ENCODE data around the gene GDF7. TPM values are rescaled to one million over a fixed set of nuclear protein-coding genes. Genes with fewer than 3 reads are reported as not detected.
A peak's percentile ranks its signal among the peaks of the same experiment; 100 is the strongest.

Gene GDF7
- total and polyA plus RNA-seq, 7 experiments from 2014 or later: 0.01 to 0.20 (median 0.05) TPM; not detected in 2

GRCh38 chr2:20669562-20670314 is 2.8 kb downstream of the GDF7 start:
- Histone ChIP-seq H3K4me3 (ENCODE audit: low read length) (no peak overlapping the region), H3K4me1 (ENCODE audit: control insufficient read depth in 2 of 2, insufficient read depth in 2 of 2, low read length in 2 of 2) (peaks cover 0 to 6% of the 10 kb centered on the region in 2 donors), H3K27me3 (ENCODE audit: control insufficient read depth in 2 of 2, insufficient read depth in 2 of 2, low read length in 2 of 2) (peaks cover 3 to 19% of the 10 kb centered on the region in 2 donors), H3K36me3 (ENCODE audit: control insufficient read depth in 2 of 3, insufficient read depth in 3 of 3, low read length in 3 of 3) (no peaks in the 10 kb centered on the region), H3K9me3 (ENCODE audit: control insufficient read depth in 2 of 3, low read length in 3 of 3) (no peaks in the 10 kb centered on the region), H3K27ac (ENCODE audit: low read depth, low read length) (no peak overlapping the region)
- ATAC-seq (no peak), DNase-seq (no peak)
- Mint-ChIP-seq H3K36me3 (no peaks in the 10 kb centered on the region), H3K4me1 (peaks cover 6 to 33% (median 15%) of the 10 kb centered on the region in 7 donors), H3K9me3 (peaks cover 0 to 3% (median 0%) of the 10 kb centered on the region in 11 donors), H3K27ac (no peak overlapping the region), H3K4me3 (peak overlapping the region in 4 of 10 donors; percentile 24 to 32 (median 30)), H3K27me3 (peaks cover 31 to 72% (median 45%) of the 10 kb centered on the region in 5 donors)
- intact Hi-C loops (cut with micrococcal nuclease): loop anchor here in 1 of 2 donors (5.0 to 10.0 kb wide), 2 partner anchors 153 to 645 kb away; partner anchors contain the start of gene LDAH
- POLR2A ChIA-PET: no interaction called here
- CTCF ChIA-PET: interaction anchor here (0.7 kb wide), 1 partner anchor 22 kb away, joined by 5 read pairs; no protein-coding TSS in a partner anchor

- no peaks in the 10 kb centered on the region for H3K9me3 ChIP-seq (ENCODE audit: control insufficient read depth in 2 of 3, low read length in 3 of 3)
- H3K4me3 ChIP-seq (ENCODE audit: low read length): no peak overlapping the region
- no peak overlapping the region for H3K27ac Mint-ChIP-seq
- no peak for DNase-seq
- ChIA-PET CTCF (no interaction called here), POLR2A (no interaction called here)
- H3K27ac ChIP-seq (ENCODE audit: low read depth, low read length): no peak overlapping the region
- peaks cover 24 to 69% (median 38%) of the 10 kb centered on the region in 5 donors for H3K27me3 Mint-ChIP-seq
- H3K4me3 Mint-ChIP-seq: peak overlapping the region in 2 of 10 donors; percentile 20 to 33
- intact Hi-C loops (cut with micrococcal nuclease): no loop called here
- no peaks in the 10 kb centered on the region for H3K36me3 ChIP-seq (ENCODE audit: control insufficient read depth in 2 of 3, insufficient read depth in 3 of 3, low read length in 3 of 3)
- H3K4me1 ChIP-seq (ENCODE audit: control insufficient read depth in 2 of 2, insufficient read depth in 2 of 2, low read length in 2 of 2): peaks cover 0 to 6% of the 10 kb centered on the region in 2 donors
- no peaks in the 10 kb centered on the region for H3K36me3 Mint-ChIP-seq
- peaks cover 3 to 26% (median 11%) of the 10 kb centered on the region in 7 donors for H3K4me1 Mint-ChIP-seq
- ATAC-seq: no peak
- H3K9me3 Mint-ChIP-seq: peaks cover 0 to 3% (median 0%) of the 10 kb centered on the region in 11 donors
- peaks cover 3 to 19% of the 10 kb centered on the region in 2 donors for H3K27me3 ChIP-seq (ENCODE audit: control insufficient read depth in 2 of 2, insufficient read depth in 2 of 2, low read length in 2 of 2)
These were observed 3.5 kb downstream of the GDF7 start for GRCh38 chr2:20670315-20671035.

GRCh38 chr2:20671036-20671735 is 4.2 kb downstream of the GDF7 start:
- ChIA-PET POLR2A (no interaction called here), CTCF (no interaction called here)
- Histone ChIP-seq H3K36me3 (ENCODE audit: control insufficient read depth in 2 of 3, insufficient read depth in 3 of 3, low read length in 3 of 3) (no peaks in the 10 kb centered on the region), H3K27me3 (ENCODE audit: control insufficient read depth in 2 of 2, insufficient read depth in 2 of 2, low read length in 2 of 2) (peaks cover 3 to 19% of the 10 kb centered on the region in 2 donors), H3K4me1 (ENCODE audit: control insufficient read depth in 2 of 2, insufficient read depth in 2 of 2, low read length in 2 of 2) (peaks cover 0 to 6% of the 10 kb centered on the region in 2 donors), H3K4me3 (ENCODE audit: low read length) (no peak overlapping the region), H3K9me3 (ENCODE audit: control insufficient read depth in 2 of 3, low read length in 3 of 3) (no peaks in the 10 kb centered on the region), H3K27ac (ENCODE audit: low read depth, low read length) (no peak overlapping the region)
- H3K36me3 Mint-ChIP-seq: no peaks in the 10 kb centered on the region
- H3K9me3 Mint-ChIP-seq: peaks cover 0 to 3% (median 0%) of the 10 kb centered on the region in 11 donors
- intact Hi-C loops (cut with micrococcal nuclease): no loop called here
- H3K4me3 Mint-ChIP-seq: no peak overlapping the region
- peaks cover 2 to 23% (median 9%) of the 10 kb centered on the region in 7 donors for H3K4me1 Mint-ChIP-seq
- peaks cover 18 to 63% (median 34%) of the 10 kb centered on the region in 5 donors for H3K27me3 Mint-ChIP-seq
- no peak overlapping the region for H3K27ac Mint-ChIP-seq
- DNase-seq: no peak
- ATAC-seq: no peak

GRCh38 chr2:20671736-20672080 is 4.8 kb downstream of the GDF7 start:
- peaks cover 15 to 60% (median 31%) of the 10 kb centered on the region in 5 donors for H3K27me3 Mint-ChIP-seq
- Histone ChIP-seq H3K4me1 (ENCODE audit: control insufficient read depth in 2 of 2, insufficient read depth in 2 of 2, low read length in 2 of 2) (peaks cover 0 to 6% of the 10 kb centered on the region in 2 donors), H3K27me3 (ENCODE audit: control insufficient read depth in 2 of 2, insufficient read depth in 2 of 2, low read length in 2 of 2) (peaks cover 3 to 19% of the 10 kb centered on the region in 2 donors), H3K27ac (ENCODE audit: low read depth, low read length) (no peak overlapping the region), H3K4me3 (ENCODE audit: low read length) (no peak overlapping the region), H3K36me3 (ENCODE audit: control insufficient read depth in 2 of 3, insufficient read depth in 3 of 3, low read length in 3 of 3) (no peaks in the 10 kb centered on the region), H3K9me3 (ENCODE audit: control insufficient read depth in 2 of 3, low read length in 3 of 3) (no peaks in the 10 kb centered on the region)
- POLR2A ChIA-PET: no interaction called here
- no peaks in the 10 kb centered on the region for H3K36me3 Mint-ChIP-seq
- intact Hi-C loops (cut with micrococcal nuclease): no loop called here
- no peak overlapping the region for H3K27ac Mint-ChIP-seq
- no peak overlapping the region for H3K4me3 Mint-ChIP-seq
- no peak for DNase-seq
- H3K9me3 Mint-ChIP-seq: peaks cover 0 to 3% (median 0%) of the 10 kb centered on the region in 11 donors
- H3K4me1 Mint-ChIP-seq: peaks cover 0 to 20% (median 6%) of the 10 kb centered on the region in 7 donors
- no peak for ATAC-seq
- CTCF ChIA-PET: no interaction called here

GRCh38 chr2:20672201-20672951 is 5.4 kb downstream of the GDF7 start:
- no peak overlapping the region for H3K27ac Mint-ChIP-seq
- no peak overlapping the region for H3K27ac ChIP-seq (ENCODE audit: low read depth, low read length)
- CTCF ChIA-PET: no interaction called here
- DNase-seq: no peak
- no peaks in the 10 kb centered on the region for H3K36me3 ChIP-seq (ENCODE audit: control insufficient read depth in 2 of 3, insufficient read depth in 3 of 3, low read length in 3 of 3)
- peaks cover 0 to 6% of the 10 kb centered on the region in 2 donors for H3K4me1 ChIP-seq (ENCODE audit: control insufficient read depth in 2 of 2, insufficient read depth in 2 of 2, low read length in 2 of 2)
- POLR2A ChIA-PET: no interaction called here
- H3K27me3 ChIP-seq (ENCODE audit: control insufficient read depth in 2 of 2, insufficient read depth in 2 of 2, low read length in 2 of 2): peaks cover 3 to 19% of the 10 kb centered on the region in 2 donors
- peaks cover 0 to 3% (median 0%) of the 10 kb centered on the region in 11 donors for H3K9me3 Mint-ChIP-seq
- H3K27me3 Mint-ChIP-seq: peaks cover 15 to 60% (median 31%) of the 10 kb centered on the region in 5 donors
- H3K36me3 Mint-ChIP-seq: no peaks in the 10 kb centered on the region
- intact Hi-C loops (cut with micrococcal nuclease): no loop called here
- no peak overlapping the region for H3K4me3 Mint-ChIP-seq
- no peak for ATAC-seq
- no peak overlapping the region for H3K4me3 ChIP-seq (ENCODE audit: low read length)
- H3K9me3 ChIP-seq (ENCODE audit: control insufficient read depth in 2 of 3, low read length in 3 of 3): no peaks in the 10 kb centered on the region
- peaks cover 0 to 20% (median 6%) of the 10 kb centered on the region in 7 donors for H3K4me1 Mint-ChIP-seq
